ENCODE results near the gene C2CD2.

GRCh38 chr21:41956926-41957729 lies 3.3 kb upstream of the C2CD2 start:
- no peak for TF ChIP-seq CTCF (IDR thresholded peaks at IDR 0.05 in 4 of 5, conservative IDR thresholded peaks at IDR 0.05 in 1 of 5)
- no peak for TF ChIP-seq POLR2A (IDR thresholded peaks at IDR 0.05)

Data from gastrocnemius medialis (tissue), 4 donors.